MG63 (cell line): Measurements from ENCODE around the gene ITCH. TPM values are rescaled to one million over a fixed set of nuclear protein-coding genes. Genes with fewer than 3 reads are reported as not detected.
"Not testable (repeated sequence)": the region's sequence is repeated elsewhere in the genome, so short reads cannot be mapped to it uniquely, and the experiment has no call there.

Source experiments
- DNase-seq: peaks from one replicate; pipeline ENCODE4 v3.0.0-alpha.2; 2020
- H3K27me3 ChIP-seq: fragments of 250-450 bp; sonication (Bioruptor Pico); 2 replicates; pipeline ENCODE4 v1.5.1; 2020; ENCODE audit warnings: mild to moderate bottlenecking, moderate library complexity
- H3K36me3 ChIP-seq: fragments of 250-450 bp; sonication (Bioruptor Pico); 2 replicates; pipeline ENCODE4 v1.5.1; 2020; ENCODE audit warnings: mild to moderate bottlenecking, moderate library complexity
- H3K4me3 ChIP-seq: fragments of 250-450 bp; sonication (Bioruptor Pico); 2 replicates; pipeline ENCODE4 v1.5.1; 2020; ENCODE audit warnings: mild to moderate bottlenecking, moderate library complexity
- H3K9me3 ChIP-seq: fragments of 250-450 bp; sonication (Bioruptor Pico); 2 replicates; pipeline ENCODE4 v1.5.1; 2020; ENCODE audit warnings: mild to moderate bottlenecking, moderate library complexity
- total RNA-seq: library from RNA; depleted of rRNA; stranded (reverse); fragments of >200 nt; shearing (Covaris generic); gene quantifications from 2 replicates; pipeline ENCODE4 v1.2.3, GENCODE V29; 2014; ENCODE audit warnings: low replicate concordance

The ITCH gene
- total RNA-seq, 1 experiment from 2014 or later, result 26.2 TPM

DNA sequence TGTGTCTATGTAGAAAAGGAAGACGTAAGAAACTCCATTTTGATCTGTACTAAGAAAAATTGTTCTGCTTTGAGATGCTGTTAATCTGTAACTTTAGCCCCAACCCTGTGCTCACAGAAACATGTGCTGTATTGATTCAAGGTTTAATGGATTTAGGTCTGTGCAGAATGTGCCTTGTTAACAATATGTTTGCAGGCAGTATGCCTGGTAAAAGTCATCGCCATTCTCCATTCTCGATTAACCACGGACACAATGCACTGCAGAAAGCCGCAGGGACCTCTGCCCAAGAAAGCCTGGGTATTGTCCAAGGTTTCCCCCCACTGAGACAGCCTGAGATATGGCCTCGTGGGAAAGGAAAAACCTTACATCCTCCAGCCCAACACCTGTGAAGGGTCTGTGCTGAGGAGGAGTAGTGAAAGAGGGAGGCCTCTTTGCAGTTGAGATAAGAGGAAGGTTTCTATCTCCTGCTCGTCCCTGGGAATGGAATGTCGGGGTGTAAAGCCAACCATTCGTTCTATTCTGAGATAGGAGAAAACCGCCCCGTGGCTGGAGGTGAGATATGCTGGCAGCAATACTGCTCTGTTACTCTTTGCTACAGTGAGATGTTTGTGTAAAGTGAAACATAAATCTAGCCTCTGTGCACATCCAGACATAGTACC, 62.1 kb downstream of the ITCH start:
- H3K36me3 ChIP-seq, result peaks cover 45% of the 10 kb centered on the region
- not testable (repeated sequence) for H3K4me3 ChIP-seq, H3K27me3 ChIP-seq, DNase-seq, H3K9me3 ChIP-seq

DNA sequence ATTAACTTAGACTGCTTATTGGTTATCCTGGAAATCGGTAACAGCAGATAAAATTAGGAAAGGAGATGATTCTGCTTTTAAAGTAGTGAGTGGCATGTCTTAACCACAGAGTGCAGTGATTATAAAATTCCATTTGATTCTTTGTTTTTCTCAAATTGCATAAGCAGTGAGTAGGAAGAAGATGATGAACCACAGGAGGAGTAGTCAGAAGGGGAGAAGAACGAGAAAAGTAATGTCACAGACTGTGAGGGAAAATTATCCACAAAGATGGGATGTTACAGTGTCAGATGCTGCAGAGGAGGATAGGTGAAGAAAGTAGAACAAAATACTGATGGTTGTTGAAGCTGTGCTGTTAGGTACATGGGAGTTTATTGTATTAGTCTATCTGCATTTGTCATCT, 63.0 kb downstream of the ITCH start:
- peaks cover 36% of the 10 kb centered on the region for H3K36me3 ChIP-seq
- no peak for DNase-seq
- no peaks in the 10 kb centered on the region for H3K9me3 ChIP-seq
- H3K4me3 ChIP-seq, result no peak overlapping the region
- H3K27me3 ChIP-seq, result no peaks in the 10 kb centered on the region

DNA sequence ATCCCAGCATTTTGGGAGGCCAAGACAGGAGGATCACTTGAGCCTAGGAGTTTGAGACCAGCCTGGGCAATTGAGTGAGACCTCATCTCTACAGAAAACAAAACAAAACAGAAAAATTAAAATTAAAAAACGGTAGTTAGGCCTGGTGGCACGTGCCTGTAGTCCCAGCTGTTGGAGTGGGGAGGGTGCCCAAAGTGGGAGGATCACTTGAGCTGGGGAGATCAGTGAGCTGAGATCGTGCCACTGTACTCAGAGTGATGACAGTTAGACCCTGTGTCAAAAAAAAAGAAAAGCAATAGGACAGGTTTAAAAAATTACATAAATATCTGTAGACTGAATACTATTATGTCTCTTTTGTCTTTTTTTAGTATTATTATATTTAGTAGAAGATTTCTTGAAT, 64.3 kb downstream of the ITCH start:
- Histone ChIP-seq H3K9me3 (no peaks in the 10 kb centered on the region), H3K4me3 (no peak overlapping the region), H3K36me3 (peaks cover 26% of the 10 kb centered on the region), H3K27me3 (no peaks in the 10 kb centered on the region)
- DNase-seq, result no peak

DNA sequence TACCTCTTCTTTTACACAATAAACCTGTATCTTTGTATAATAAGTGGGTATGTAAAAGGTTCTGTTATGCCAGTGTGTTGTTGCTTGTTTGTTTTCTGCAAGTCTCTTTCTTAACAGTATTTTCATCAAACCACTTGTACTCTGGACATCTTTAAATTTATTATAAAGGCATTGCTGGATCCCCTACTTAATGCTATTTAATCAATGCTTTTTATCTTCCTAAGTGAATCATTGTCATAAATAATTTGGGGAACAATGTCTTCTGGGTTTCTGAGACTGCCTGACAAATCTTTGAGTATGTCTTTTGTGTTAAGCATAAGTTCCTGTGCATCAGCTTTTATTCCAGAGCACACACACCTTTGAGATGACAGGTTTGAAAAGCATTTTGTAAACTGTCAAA, 64.7 kb downstream of the ITCH start:
- Histone ChIP-seq H3K4me3 (no peak overlapping the region), H3K9me3 (no peaks in the 10 kb centered on the region), H3K36me3 (peaks cover 26% of the 10 kb centered on the region)

DNA sequence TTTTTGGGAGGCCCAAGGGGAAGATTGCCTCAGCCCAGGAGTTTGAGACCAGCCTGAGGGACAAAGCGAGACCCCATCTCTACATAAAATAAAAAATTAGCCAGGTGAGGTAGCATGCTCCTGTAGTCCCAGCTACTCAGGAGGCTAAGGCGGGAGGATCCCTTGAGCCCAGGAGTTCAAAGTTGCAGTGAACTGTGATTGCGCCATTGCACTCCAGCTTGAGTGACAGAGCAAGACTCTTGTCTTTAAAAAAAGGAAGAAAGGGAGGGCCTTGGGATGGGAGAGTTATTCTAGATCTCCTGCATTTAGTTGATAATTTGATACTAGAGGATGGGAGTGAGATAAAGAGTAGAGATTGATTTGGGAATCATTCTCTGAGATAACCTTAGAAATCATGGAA, 68.1 kb downstream of the ITCH start:
- DNase-seq, result no peak
- no peak overlapping the region for H3K4me3 ChIP-seq
- no peaks in the 10 kb centered on the region for H3K9me3 ChIP-seq
- peaks cover 5% of the 10 kb centered on the region for H3K36me3 ChIP-seq
- no peaks in the 10 kb centered on the region for H3K27me3 ChIP-seq

More for the DNA sequence above, 64.7 kb downstream of the ITCH start:
- H3K27me3 ChIP-seq, result no peaks in the 10 kb centered on the region
- no peak for DNase-seq

DNA sequence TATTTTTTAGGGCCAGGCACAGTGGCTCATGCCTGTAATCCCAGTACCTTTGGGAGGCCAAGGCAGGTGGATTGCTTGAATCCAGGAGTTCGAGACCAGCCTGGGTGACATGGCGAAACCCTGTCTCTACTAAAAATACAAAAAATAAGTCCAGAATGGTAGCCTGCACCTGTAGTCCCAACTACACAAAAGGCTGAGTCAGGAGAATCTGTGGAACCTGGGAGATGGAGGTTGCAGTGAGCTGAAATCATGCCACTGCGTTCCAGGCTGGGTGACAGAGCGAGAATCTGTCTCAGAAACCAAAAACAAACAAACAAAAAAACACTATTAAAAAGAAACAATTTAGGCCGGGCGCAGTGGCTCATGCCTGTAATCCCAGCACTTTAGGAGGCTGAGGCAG, 69.6 kb downstream of the ITCH start:
- not testable (repeated sequence) for H3K36me3 ChIP-seq, DNase-seq, H3K4me3 ChIP-seq, H3K27me3 ChIP-seq, H3K9me3 ChIP-seq

DNA sequence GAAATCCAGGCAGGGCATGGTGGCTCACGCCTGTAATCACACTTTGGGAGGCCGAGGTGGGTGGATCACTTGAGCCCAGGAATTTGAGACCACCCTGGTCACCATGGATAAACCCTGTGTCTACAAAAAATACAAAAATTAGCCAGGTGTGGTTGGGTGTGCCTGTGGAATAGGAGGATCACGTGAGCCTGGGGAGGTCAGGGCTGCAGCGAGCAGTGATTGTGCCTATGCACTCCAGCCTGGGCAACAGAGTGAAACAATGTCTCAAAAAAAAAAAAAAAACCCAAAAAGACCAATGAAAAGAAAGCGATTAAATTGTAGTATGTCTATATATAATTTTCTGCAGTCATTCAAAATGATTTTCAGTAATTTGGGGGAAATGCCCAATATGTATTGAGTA, 70.3 kb downstream of the ITCH start:
- Histone ChIP-seq H3K36me3 (peaks cover 10% of the 10 kb centered on the region), H3K4me3 (no peak overlapping the region)

DNA sequence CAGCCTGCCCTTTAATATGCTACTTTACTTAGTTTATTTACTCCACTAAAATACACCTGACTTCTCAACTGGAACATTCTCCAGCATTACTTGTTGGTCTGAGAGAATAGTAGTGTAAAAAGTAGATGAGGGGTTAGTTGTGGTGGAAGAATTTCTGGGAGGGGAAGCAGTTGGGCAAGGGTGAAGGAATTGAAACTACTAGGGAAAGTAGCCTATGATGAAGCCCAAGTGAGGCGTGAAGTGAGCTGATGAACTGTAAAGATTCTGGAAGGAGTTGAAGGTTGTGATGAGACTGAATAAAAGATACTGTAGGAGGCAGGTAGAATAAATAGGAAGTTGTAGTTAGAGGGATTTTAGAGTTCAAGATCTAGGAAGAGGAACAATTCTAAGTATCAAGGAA, 72.5 kb downstream of the ITCH start:
- no peak for DNase-seq
- Histone ChIP-seq H3K4me3 (no peak overlapping the region), H3K27me3 (no peaks in the 10 kb centered on the region), H3K9me3 (no peaks in the 10 kb centered on the region), H3K36me3 (peaks cover 25% of the 10 kb centered on the region)

More for the DNA sequence above, 70.3 kb downstream of the ITCH start:
- no peak for DNase-seq
- Histone ChIP-seq H3K27me3 (no peaks in the 10 kb centered on the region), H3K9me3 (no peaks in the 10 kb centered on the region)

DNA sequence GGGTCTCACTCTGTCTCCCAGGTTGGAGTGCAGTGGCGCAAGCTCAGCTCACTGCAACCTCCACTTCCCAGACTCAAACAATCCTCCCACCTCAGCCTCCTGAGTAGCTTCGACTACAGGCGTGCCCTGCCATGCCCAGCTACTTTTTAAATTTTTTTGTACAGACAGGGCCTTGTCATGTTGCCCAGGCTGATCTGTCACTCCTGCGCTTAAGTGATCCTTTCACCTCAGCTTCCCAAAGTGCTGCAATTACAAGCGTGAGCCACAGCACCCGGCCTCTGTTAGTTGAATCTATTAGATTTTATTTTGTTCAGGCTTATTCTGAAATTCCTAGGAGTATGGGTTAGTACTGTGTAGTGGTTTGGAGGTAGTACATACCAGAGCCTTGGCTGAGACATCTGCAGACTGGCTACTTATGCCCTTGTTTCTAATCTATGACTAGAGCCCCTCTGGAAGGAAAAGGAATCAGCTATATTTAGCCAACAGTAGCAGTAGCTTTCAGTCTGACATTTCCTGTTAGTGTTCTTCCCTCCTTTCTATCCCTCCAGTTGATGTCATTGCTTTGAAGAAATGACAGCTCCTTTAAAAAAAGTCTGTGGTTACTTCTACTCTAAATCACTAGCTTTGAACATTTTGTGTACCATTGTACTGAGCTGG, 74.4 kb downstream of the ITCH start:
- DNase-seq, result no peak
- Histone ChIP-seq H3K9me3 (no peaks in the 10 kb centered on the region), H3K4me3 (no peak overlapping the region), H3K36me3 (peaks cover 41% of the 10 kb centered on the region), H3K27me3 (no peaks in the 10 kb centered on the region)

DNA sequence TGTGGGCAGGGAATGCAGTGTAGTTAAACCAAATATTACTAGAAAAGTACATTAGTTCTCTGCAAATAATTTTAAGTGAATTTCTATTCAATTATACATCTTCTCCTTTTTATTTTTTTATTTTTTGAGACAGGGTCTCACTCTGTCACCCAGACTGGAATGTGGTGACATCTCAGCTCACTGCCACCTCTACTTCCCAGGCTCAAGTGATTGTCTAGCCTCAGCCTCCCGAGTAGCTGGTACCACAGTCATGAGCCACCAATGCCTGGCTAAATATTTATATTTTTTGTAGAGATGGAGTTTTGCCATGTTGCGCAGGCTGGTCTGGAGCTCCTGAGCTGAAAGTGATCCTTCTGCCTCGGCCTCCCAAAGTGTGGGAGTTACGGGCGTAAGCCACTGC, 76.1 kb downstream of the ITCH start:
- DNase-seq, result no peak
- Histone ChIP-seq H3K4me3 (no peak overlapping the region), H3K27me3 (no peaks in the 10 kb centered on the region), H3K9me3 (no peaks in the 10 kb centered on the region), H3K36me3 (peaks cover 50% of the 10 kb centered on the region)

DNA sequence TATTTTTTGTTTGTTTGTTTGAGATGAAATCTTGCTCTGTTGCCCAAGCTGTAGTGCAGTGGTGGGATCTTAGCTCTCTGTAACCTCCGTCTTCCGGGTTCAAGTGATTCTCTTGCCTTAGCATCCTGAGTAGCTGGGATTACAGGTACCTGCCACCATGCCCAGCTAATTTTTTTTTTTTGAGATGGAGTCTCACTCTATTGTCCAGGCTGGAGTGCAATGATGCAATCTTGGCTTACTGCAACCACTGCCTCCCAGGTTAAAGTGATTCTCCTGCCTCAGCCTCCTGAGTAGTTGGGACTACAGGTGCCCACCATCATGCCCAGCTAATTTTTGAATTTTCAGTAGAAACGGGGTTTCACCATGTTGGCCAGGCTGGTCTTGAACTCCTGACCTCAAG, 78.3 kb downstream of the ITCH start:
- H3K27me3 ChIP-seq, DNase-seq, H3K9me3 ChIP-seq, H3K4me3 ChIP-seq: not testable (repeated sequence)
- H3K36me3 ChIP-seq, result peaks cover 67% of the 10 kb centered on the region

DNA sequence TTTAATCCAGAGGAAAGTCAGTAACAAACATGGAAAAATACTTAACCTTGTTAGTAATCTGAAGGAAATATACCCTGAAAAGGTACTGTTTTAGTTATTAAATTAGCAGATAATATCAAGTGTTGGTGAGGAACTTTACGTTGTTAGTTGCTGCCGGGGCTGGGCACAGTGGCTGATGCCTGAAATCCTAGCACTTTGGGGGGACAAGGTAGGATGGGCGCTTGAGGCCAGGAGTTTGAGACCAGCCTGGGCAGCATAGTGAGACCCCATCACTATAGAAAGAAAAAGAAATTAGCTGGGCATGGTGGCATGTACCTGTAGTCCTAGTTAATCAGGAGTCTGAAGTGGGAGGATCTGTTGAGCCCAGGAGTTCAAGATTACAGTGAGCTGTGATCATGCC, 80.5 kb downstream of the ITCH start:
- Histone ChIP-seq H3K27me3 (no peaks in the 10 kb centered on the region), H3K4me3 (no peak overlapping the region), H3K36me3 (peaks cover 67% of the 10 kb centered on the region), H3K9me3 (no peaks in the 10 kb centered on the region)
- no peak for DNase-seq

DNA sequence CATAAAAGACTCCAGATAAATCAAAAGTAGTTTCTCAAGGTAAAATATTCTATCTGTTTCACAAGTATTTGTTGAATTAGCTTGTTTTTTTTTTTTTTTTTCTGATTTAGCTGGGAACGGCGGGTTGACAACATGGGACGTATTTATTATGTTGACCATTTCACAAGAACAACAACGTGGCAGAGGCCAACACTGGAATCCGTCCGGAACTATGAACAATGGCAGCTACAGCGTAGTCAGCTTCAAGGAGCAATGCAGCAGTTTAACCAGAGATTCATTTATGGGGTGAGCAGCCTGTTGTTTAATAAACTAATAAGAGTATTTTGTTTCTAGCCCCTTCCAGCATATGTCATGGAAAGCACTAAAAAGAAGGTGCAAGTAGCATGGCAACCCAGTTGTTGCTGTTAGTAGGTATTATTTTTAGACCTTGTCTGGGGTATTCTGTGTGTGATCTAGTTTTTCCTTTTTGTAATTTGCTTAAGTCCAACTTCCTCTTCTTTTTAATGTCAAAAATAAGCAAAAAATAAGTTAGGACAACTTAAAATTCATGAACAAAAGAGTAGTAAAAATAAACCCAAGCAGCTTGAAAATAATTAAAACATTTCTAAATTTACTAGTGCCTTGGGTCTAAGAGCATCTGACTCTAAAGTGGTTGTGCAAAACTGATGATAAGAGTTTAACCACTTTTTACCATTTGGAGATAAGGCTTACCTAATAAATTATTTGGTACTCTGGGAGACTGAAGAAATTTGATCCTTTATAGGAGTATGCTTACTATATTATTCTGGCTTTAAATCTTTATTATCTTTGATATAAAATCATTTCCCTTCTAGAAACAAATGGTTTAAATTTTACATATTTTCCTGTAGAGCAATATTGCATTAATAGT, 82.3 kb downstream of the ITCH start:
- H3K9me3 ChIP-seq, result no peaks in the 10 kb centered on the region
- peaks cover 67% of the 10 kb centered on the region for H3K36me3 ChIP-seq
- no peak overlapping the region for H3K4me3 ChIP-seq
- no peak for DNase-seq
- H3K27me3 ChIP-seq, result no peaks in the 10 kb centered on the region

DNA sequence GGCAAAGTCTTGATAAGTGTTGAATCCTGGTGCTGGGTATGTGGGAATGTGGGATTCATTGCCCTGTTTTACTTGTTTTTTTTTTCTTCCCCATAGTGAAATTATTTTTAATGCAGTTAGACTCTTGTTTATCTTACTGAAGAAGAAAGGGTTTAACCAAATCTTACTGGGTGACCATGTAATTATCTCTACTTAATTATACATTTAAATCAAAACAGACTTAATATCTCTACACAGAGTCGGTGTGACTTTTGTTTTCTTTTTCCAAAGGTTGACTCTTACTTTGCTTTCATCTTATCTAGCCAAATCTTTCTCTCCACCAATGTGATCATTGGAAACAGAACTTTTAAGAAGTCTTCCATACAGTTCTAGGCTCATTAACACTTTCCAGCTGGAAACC, 85.4 kb downstream of the ITCH start:
- DNase-seq, result no peak
- no peaks in the 10 kb centered on the region for H3K9me3 ChIP-seq
- no peaks in the 10 kb centered on the region for H3K27me3 ChIP-seq
- peaks cover 62% of the 10 kb centered on the region for H3K36me3 ChIP-seq
- no peak overlapping the region for H3K4me3 ChIP-seq

DNA sequence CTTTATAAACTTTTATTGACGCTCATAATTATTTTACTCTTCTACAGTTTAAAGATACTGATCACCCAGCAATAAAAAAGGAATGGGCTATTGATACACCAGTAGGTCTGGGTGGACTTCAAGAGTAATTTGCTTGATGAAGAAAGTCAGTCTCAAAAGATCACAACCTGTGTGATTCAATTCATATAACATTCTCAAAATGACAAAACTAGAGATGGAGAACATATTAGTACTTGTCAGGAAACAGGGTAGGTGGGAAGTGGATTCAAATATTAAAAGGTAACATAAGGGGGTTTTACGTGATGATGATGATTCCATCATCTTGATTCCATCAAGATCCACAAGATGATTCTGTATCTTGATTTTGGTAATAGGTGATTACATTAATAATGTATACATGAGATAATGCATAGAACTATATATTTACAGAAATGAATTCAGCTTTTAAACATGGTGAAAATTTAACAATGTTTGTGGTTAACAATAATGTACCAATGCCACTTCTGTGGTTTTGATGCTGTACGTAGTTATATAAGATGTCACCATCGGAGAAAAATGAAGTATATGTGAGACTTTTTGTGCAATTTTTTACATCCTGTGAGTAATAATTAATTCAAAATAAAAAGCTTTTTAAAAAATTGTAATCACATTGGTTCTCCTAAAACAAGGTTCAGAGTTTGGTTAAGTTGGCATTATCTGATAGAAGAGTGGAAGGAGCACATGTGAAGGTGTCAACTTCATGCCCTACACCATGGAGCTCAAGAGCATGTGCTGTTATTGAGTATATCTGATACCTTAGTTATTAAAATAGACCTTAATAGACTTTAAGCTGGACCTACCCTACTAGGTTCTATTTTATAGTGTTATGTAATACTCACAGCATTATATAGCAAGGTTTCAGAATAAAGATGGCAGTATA, 86.9 kb downstream of the ITCH start:
- DNase-seq, result no peak
- H3K4me3 ChIP-seq, result no peak overlapping the region
- H3K27me3 ChIP-seq, result no peaks in the 10 kb centered on the region
- H3K36me3 ChIP-seq, result peaks cover 52% of the 10 kb centered on the region
- H3K9me3 ChIP-seq, result no peaks in the 10 kb centered on the region

DNA sequence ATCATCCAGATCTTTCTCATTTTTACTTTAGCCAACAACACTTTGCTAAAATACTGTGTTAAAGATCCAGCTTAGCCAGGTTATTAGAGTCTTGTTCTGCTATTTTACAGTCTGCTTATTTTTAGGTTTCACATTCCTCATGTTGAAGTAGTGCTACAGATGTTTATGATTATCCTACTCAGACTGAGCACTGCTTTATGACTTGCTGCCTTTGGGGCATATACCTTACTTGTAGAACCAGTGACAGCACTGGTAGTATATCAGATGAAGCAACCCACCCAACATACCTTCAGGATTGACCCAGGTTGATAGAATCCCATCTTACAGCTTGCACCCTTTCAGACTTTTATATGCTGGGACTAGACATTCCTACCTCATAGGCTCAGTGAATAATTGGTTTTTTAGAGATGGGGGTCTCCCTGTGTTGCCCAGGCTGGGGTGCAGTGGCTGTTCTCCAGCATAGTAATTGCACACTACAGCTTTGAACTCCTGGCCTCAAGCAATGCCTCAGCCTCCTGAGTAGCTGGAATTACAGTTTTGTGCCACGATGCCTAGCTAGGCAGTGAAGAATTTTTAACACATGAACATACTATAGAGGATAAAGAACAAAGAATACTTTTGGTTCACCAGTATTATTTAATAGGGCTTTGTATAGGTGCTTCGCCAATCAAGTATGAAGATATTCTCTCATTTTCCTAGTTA, 89.4 kb downstream of the ITCH start:
- H3K36me3 ChIP-seq, result peaks cover 42% of the 10 kb centered on the region
- H3K4me3 ChIP-seq, result no peak overlapping the region
- H3K27me3 ChIP-seq, result no peaks in the 10 kb centered on the region
- no peaks in the 10 kb centered on the region for H3K9me3 ChIP-seq
- no peak for DNase-seq
